COLO829 (cell line): ENCODE measurements around the gene TRMT1.
A peak's percentile ranks its signal among the peaks of the same experiment; 100 is the strongest.

Experiments
- DNase-seq: peaks from one replicate; pipeline ENCODE4 v3.0.0; 2012; ENCODE audit warnings: low spot score

Gene TRMT1

DNA sequence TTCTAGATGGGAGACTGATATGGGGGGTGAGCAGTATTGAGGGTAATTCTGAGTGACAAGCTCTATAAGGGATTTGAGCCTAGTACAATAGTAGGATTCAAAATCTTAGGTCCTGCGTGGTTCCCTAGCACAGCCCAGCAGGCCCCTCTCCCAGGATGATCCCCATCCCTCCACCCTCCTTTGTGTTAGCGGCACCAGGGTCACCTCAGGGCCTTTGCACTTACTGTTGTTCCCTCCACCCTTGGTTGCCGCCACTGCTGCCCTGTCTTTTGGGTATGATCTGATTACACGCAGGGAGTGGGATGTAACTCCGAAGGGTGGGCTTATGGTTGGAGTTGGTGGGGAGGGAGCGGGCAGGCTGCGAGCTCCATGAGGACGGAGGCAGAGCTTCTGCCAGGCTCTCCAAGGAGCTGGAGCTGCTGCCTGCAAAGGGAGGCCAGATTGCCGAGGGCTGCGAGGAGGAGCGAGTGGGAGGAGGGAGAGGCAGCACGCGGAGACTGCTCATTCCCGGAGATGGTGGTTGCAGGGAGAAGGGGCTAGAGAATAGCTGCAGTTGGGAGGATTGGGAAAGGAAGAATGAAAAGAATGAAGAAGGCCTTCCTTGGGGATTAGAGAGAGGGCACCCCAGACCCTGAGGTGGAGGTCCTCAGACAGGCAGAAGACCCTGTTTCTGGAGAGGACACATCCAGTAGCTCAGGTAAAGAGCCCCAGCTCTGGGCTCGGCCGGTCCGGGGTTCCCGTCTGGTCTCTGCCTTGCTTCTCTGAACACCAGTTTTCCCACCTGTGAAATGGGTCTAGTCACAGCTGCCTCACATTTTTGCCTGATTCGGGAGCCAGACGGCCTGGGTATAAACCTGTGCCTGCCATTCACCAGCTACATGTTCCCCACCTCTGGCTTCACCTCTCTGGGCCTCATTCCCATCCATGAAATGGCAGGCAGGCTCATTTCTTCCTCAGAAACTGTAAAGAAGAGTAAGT is 6.7 kb upstream of the TRMT1 start:
- DNase-seq = no peak

DNA sequence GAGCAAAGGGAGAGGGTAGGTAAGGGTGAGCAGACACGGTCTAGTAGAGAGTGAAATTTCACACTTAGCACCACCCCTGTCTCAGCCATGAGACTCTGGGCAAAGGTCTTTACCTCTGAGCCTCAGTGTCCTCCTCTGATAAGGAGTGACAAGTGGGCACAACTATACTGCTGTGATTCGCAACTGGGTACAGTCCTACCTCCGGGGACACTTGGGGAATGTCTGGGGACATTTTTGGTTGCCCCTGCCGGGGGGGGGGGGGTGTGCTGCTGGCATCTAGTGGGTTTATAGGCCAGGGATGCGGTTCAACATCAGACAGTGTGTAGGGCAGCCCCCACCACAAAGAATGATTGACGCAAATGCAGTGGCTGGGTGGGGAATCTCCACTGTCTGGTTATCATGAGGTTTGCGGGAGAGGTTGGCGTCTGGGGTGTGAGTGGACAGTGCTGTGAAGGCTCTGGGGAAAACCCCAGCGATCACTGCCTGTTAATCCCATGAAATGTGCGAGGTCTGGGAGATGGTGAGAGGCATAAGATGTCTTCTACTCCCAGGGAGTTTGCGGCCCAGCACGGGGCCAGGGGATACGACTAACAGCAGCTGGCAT is 5.8 kb upstream of the TRMT1 start:
- DNase-seq = no peak

DNA sequence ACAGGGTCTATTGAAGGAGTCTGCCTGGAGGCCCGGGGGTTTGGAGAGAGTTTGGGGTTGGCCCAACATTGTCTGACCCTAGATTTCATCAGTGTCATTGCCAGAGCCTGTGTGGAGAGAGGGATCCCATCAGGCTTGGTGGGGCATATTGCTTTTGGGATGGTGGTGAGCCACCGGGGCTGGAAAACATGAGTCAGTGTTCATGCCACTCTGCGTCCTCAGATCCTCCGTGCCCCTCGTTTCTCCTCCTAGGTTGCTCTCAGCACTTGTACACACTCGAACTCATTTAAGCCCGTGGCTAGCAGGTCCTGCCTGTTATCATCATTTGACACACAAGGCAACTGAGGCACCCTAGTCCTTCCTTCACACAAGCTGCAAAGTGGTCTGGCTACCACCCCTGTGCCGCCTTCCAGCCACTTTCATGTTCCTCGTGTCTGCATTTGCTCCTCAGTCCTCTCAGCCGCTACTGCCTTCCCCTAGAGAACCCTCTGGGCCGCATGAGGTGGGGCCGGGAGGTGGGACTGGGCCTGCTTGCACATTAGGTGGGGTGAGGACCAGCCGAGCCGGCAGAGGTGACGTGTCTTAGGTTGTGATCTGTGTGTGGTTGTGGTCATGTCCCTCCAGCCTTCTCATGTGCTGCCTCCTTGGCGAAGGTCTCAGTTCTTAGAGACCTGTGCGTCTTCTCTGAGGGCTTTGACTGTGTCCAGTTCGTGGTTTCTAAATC is 5.2 kb upstream of the TRMT1 start:
- DNase-seq = no peak

DNA sequence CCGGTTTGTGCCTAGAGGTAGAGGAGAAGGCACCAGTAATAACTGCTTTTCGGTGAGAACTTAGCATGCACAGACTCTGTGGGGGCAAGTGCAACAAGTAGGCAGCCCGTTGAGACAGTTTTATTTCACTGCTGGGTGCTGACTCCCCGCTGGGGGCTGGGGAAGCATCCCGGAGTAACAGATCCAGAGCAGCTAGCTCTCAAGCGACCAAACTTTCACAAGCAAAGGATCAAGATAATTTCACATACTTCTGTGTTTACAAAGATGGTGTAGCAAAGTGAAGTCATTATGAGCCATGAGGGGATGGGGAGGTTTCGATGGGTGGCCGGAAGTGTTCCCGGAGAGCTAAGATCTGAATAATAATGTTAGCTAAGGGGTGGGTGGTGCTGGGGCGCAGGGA is 4.3 kb upstream of the TRMT1 start:
- no peak for DNase-seq

DNA sequence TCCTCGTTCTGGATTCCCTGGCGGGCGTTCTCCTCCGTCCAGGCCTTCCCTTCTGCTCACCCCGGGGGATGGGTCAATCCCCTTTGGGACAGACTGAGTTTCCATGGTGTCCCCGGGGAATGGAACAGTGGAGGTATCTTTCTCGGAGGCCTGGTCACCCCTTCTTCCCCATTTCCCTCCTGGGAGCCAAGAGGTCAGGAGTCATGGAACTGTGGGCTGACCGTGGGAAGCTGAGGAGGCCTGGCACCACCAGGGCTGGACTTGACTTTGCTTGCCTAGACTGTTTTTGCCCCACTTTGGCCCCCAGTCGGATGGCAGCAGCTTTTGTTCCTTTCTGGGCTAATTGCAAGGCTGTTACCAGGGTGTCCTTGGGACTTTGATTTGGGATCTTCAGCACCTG is 3.5 kb upstream of the TRMT1 start:
- no peak for DNase-seq

DNA sequence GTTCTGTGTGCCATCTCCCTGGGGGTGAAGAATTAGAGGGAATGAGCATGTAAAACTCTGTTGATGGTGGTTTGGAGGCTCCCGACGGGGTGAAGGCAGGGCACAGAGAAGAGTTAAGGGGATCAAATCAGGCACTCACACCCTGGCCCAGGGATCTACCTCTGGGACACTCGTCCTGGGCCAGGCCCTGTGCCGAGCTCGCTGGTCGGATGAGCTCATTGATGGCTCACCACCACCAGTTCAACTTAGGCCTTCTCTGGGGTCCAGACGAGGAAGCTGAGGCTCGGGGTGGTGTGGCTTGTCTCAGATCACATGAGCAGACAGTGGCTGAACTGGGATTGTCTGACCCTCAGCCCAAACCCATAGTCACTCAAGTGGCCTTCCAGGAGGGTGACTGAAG is 3.1 kb upstream of the TRMT1 start:
- DNase-seq = no peak

DNA sequence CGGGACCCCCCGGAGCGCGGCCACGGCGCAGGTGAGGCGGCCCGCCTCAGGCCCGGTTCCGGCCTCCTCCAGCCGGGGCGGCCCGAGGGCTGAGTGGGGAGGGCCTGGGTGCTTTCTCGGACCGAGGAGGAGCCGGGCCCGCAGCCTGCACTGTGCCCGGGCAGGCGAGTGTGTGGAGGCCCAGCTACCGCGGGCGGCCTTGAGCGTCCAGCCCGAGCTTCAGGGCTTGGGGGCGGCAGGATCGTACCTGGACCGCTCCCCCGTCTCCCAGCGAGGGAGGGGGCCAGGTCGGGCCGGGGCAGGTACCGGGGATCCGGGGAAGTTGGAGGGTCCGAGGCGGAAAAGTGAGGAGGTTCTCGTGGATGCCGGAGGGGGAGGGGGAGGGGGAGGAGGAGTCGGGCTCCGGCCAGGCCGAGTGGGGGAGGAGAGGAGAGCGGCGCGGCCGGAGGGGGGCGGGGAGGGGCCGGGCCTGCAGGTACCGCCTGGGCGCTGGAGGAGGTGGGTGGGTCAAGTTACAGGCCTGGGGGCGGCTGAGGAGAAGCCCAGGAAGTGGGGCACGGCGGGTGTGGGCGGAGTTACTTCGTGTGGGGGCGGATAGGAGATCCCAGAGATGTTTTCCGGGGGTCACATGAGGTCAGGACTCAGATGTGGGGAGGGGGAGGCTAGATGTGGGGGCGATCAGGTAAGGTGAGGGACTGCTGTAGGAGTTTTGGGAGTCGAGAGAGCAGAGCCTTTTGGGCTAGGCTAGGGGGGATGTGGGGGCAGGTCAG is 2.1 kb upstream of the TRMT1 start:
- DNase-seq = no peak

DNA sequence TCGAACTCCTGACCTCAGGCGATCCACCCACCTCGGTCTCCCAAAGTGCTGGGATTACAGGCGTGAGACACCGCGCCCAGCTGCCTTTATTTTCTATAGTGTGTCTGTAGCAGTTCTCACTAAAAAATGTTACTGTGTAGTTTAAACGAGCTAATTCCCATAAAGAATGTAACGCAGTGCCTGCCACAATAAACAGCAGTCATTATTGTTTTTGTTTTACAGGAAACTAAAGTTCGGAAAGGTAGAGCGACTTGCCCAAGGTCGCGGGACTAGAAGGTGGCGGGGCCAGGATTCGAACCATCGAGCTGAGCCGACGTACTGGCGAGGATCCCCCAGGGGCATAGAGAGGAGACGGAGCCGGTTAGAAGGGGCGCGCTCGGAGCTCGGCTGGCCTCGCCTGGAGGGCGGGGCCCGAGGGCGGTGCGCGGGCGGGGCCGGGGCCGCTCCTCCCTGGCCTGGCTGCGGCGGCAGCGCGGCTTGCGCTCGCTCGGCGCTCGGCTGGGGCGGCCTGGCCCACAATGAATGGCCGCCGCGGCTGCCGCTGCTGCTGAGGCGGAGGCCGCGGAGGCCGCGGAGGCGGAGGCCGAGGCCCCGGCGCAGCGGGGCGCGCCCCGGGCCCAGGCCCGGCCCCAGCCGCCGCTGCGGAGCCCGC is 1.4 kb upstream of the TRMT1 start, which contains the start of gene NACC1:
TSS of gene NACC1 (plus strand) at position 493 of the 652 bp plus-strand sequence. CDS start 16,944 bp downstream, outside the sequence.
- peak; percentile 97 for DNase-seq

DNA sequence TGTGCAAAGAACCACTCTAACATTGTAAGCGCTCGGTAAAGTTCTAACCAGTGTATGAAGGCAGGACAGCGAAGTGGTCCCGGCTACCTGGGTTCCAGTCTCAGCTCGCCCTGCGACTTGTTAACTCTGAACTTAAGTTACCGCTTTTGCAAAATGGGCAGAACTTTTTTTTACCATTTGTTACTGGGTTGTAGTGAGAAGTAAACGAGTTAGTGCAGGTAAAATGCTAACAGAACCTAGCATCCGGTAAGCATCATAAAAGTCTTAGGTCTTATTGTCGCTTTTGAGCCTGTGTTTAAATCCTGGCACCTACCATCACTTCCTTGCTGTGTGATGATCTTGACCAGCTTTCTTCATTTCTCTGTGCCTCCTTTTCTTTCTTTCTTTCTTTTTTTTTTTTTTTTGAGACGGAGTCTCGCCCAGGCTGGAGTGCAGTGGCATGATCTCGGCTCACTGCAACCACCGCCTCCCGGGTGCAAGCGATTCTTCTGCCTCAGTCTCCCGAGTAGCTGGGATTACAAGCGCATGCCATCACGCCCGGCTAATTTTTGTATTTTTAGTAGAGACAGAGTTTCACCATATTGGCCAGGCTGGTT is 734 bp upstream of the TRMT1 start:
- no peak for DNase-seq

DNA sequence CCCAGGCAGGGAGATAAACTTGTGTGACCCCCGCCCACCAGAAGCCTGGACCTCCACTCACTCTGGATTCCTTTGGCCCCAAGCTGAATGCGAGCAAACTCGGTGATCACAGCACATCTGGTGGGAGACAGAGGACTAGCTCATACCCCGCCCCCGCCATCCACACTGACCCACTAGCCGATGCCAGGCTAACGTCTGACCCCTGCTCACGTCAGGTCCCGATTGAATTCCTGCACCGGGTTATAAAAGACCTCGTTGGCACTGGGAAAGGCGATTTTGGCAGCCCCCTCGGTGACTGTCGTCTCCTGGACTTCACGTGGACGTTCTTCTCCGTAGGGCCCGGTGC is 631 bp downstream of the TRMT1 start:
- no peak for DNase-seq

DNA sequence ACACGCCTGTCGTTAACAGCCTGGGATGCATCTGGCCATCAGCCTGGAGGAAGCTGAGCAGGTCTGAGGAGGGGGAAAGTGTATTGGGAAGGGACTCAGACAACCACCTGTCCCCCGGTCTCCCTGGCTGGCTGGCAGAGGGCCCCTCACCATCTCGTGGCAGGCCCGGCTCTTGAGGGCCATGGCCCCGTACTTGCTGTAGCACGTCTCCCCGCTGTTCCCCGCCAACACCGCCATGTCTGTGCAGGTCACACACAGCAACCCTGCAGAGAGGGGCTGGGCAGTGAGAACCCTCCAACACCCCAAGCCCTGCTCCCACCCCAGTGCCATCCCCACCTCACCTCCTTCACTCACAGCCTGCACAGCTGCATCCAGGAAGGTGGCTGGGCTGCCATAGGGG is 4.0 kb downstream of the TRMT1 start:
- no peak for DNase-seq

DNA sequence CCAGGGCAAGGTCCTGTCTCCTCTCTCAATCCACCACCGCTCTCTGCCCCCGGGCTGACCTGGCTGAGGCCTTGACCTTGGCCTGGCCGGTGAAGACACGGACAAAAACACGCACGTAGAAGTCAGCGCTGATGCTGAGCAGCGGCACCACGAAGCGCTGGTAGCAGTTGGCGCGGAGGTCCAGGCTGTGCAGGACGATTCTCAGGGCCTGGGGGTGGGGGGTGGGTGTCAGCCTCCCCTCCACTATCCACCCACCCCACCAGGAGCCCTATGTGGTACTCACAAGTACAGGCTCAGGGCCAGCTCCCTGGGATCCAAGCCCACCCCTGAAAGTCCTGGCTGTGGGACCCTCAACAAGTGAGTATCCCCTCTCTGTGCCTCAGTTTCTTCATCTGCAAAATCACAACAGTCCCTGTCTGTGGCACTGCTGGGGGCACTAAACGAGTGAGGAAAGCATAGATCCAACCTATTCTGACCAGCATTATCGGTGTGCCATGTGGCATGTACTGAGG is 6.4 kb downstream of the TRMT1 start:
- no peak for DNase-seq

DNA sequence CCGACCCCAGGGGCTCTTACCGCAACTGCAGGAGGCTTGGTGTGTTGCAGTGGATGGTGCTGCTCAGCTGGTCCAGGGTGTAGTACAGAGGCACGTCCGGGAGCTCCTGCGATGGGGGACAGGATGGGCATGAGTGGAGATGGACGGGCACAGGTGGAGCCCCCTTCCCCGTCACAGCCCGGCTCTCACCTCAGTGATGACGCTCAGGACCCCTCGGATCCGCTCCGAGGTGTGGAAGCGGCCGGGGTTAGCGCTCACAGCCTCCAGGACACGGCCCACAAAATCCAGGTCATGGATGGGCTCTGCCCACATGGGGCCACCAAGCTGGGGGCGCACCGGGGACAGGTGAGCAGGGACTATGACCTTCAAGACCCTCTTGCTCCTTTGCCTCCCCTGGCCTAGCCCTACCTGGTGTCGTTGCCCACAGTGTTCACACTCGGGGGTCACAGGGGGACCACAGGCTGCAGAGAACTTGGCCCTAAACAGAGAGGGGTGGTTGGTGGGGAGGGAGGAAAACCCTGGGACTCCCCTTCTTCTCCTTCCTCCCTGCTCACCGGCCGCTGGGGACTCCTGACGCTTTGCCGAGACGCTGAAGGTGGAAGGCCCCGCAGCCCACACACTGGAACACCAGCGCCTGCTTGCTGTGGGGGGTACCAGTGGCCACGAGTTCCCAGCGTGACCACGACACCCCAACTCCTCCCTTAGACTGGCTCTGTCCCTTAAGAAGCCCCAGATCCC is 7.0 kb downstream of the TRMT1 start:
- no peak for DNase-seq

DNA sequence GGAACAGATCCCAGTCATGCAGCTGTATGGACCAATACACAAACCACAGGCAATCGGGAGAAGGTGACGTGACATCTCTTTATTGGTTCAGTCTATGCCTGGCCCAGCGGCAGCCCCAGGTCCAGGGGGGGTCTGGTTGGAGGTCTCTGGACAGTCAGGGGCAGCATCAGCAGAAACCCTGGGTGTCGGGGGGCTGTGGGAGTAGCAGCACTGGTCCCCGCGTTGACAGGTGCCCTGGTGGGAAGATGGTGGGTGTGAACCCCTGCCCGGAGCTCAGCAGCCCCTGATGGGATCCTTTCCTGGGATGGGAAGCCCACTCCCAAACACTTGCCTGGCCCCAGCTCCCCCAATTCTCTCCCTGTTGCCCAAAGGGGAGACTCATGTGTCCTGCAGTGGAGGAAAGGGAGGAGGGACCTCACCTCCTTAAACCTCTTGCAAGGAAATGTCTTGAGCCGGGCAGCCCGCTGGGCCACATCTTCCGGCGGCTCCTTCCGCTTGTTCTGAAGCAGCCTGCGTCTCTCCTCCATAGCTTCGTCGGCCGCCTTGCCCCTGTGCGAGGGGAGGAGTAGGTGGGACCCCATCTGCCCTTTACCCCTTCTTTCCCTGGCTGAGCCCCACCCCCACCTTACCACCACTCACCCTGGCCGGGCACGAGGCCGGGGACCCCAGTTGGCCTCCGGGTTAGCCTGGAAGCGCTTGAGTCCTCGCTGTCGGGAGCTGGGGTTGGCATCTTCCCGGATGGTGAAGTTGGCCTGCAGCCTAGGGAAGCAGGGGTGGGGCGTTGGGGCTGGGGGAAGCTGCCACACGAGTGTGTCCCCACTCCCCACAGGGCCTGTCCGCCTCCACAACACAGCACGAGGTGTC is 11.5 kb downstream of the TRMT1 start:
- no peak for DNase-seq

DNA sequence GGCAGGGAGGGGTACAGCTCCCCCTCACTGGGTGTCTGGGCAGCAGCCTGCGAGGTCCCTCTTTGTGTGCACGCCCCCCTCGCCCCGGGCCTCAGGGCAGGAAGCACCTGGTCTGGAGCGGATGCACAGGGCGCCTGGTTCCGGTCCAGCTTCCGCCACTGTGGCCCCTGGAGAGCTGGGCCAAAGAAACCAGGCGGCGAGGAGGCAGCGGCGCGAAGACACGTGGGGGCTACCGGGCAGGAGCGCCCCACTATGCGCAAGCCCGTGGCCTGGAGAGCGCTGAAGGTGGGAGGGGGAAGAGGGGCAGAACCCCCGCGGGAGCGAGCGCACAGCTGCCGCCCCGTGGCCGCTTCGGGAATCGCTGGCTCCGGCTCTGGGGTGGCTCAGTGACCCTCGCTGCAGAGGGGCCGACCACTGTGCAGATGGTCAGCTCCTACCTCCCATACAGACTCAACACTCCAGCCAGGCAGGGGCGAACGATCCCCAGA is 12.1 kb downstream of the TRMT1 start:
- DNase-seq = no peak

DNA sequence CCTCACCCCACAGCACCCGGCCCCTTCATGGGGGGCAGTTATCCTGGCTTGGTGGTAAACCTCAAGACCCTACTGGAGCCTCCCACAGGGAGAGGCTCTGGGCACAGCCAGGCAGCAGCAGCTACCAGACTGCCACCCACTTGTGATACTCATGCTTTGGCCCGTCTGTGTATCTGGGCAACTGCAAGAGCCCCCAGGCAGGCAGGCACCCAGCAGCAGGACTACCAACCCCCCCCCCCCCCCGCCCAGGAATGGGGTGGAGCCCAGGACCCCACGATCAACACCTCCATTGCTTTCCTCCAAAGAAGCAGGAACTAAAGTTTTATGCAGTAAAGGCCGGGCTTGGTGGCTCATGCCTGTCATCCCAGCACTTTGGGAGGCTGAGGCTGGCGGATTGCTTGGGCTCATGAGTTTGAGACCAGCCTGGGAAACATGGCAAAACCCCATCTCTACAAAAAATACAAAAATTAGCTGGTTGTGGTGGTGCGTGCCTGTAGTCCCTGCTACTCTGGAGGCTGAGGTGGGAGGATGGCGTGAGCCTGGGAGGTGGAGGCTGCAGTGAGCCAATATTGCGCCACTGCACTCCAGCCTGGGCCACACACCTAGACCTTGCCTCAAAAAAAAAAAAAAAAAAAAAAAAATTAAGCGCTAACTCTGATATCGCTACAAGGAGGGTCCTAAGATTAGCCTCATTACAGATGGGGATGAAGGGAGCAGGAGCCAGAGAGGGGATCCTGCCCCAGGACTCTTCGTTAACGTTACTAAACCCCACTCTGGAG is 12.8 kb downstream of the TRMT1 start:
- no peak for DNase-seq

DNA sequence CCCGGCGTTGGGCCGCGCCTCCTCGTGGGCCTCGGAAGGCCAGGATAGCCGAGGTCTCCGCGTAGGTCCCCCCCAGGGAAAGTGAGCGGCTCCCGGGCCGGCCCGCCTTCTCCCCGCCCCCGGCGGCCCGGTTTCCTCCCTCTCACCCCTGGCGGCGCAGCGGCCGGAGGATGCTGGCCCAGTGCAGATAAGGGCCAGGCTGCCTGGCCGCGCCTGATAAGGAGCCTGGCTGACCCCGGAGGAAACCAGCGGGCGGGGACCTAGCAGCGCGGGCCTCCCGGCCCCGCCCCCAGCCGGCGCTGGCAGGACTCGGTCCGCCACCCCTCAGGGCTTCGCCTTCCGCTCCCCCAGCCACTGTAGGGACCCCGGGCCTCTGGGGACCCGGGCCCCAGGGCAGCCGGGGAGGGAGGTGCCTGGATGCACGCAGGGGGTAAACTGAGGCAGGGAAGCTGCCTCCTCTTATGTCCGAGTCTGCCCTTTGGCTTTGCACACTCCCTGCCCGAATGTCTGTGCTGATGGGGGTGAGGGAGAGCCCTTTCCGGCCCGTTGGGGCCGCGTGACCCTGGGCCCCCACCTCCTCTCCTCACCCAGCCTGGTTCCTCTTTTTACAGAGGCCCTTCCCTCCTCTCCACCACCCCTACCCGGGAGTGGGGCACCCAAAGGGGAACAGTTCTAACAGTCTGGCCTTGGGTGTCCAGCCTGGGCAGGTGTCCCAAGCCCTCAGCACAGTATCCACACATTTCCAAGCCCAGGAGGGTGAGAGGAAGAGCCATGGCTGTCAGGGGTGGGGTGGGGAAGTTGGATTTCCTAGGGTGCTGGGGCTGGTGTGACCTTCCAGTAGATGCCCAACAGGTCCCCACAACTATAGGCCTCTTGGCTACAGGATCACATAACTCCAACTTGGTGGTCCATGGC is 13.6 kb downstream of the TRMT1 start, which contains the start of gene LYL1:
TSS of gene LYL1 (minus strand) at position 193 of the 915 bp plus-strand sequence. CDS start 1,687 bp downstream, outside the sequence.
- DNase-seq = peak; percentile 48
